Panc1 (cell line): ENCODE data around the gene PCDHGA1. TPM values are rescaled to one million over a fixed set of nuclear protein-coding genes. Genes with fewer than 3 reads are reported as not detected.

ENCODE experiments used
- ATAC-seq: fragments of 200-7000 bp; cut with Tn5 transposase; 2 replicates; pipeline ENCODE4 v1.9.1; 2020; ENCODE audit warnings: mild to moderate bottlenecking, moderate library complexity
- BruUV-seq: library from RNA; stranded (reverse); fragments of 400-500 nt; replicated peaks from 2 replicates; lab custom pipeline; 2021; lab: Mats Ljungman, UMichigan
- CTCF ChIA-PET: fragments of 300-600 bp; sonication (Branson Sonifier 250); formaldehyde crosslinking; loops from one replicate; lab custom pipeline; 2022; ENCODE audit warnings: antibody characterized with exemption; lab: Charles Lee
- POLR2A ChIA-PET: fragments of 300-600 bp; sonication (Branson Sonifier 250); formaldehyde crosslinking; loops from one replicate; lab custom pipeline; 2022; ENCODE audit warnings: antibody characterized with exemption; lab: Charles Lee
- DNase-seq: peaks from one replicate; pipeline ENCODE4 v3.0.0-alpha.2; 2010; ENCODE audit warnings: low read depth, low spot score
- H3K27ac ChIP-seq: 2 replicates; pipeline ENCODE4 v1.5.1; 2011; ENCODE audit warnings: mild to moderate bottlenecking, low read length, inconsistent platforms
- H3K27me3 ChIP-seq: fragments of 200-500 bp; sonication (Bioruptor generic); 2 replicates; pipeline ENCODE4 v1.6.0; 2014; ENCODE audit warnings: low read length, inconsistent platforms; ENCODE audit not compliant: control insufficient read depth, insufficient read depth
- H3K36me3 ChIP-seq: fragments of 200-500 bp; sonication (Bioruptor generic); 2 replicates; pipeline ENCODE4 v1.5.1; 2014; ENCODE audit warnings: inconsistent platforms, mild to moderate bottlenecking, low read length, moderate library complexity; ENCODE audit not compliant: control insufficient read depth, insufficient read depth
- H3K4me1 ChIP-seq: 2 replicates; pipeline ENCODE4 v1.5.1; 2011; ENCODE audit warnings: inconsistent platforms, mild to moderate bottlenecking, low read length, moderate library complexity; ENCODE audit not compliant: control insufficient read depth, insufficient read depth
- H3K4me3 ChIP-seq, 2 experiments: 2 replicates each; pipeline ENCODE4 v1.5.1; 2011 to 2012; ENCODE audit warnings: low read depth in 2 of 2, low read length in 2 of 2, mild to moderate bottlenecking in 2 of 2, inconsistent platforms in 1 of 2, moderate library complexity in 1 of 2
- H3K9me3 ChIP-seq: fragments of 200-500 bp; sonication (Bioruptor generic); 2 replicates; pipeline ENCODE4 v1.5.1; 2014; ENCODE audit warnings: low read depth, mild to moderate bottlenecking, inconsistent platforms, low read length, moderate library complexity; ENCODE audit not compliant: control insufficient read depth, insufficient read depth
- CTCF ChIP-seq: fragments of 450-650 bp; IDR thresholded peaks from 2 replicates; pipeline ENCODE4 v1.5.1; 2017; ENCODE audit warnings: mild to moderate bottlenecking
- POLR2AphosphoS5 ChIP-seq: IDR thresholded peaks from 2 replicates; pipeline ENCODE4 v1.6.1; 2012; ENCODE audit warnings: mild to moderate bottlenecking, low read depth, low read length, moderate library complexity
- SIN3A ChIP-seq: IDR thresholded peaks from 2 replicates; pipeline ENCODE4 v1.6.1; 2012; ENCODE audit warnings: low read depth, mild to moderate bottlenecking, low read length, moderate library complexity, borderline replicate concordance; ENCODE audit not compliant: insufficient read depth
- TCF7L2 ChIP-seq: IDR thresholded peaks from 2 replicates; pipeline ENCODE4 v1.6.1; 2011; ENCODE audit warnings: mild to moderate bottlenecking, low read depth, low read length, inconsistent platforms
- in situ Hi-C: cut with HindIII; loops from 2 replicates; pipeline ENCODE4 v1.10.0; 2016; ENCODE audit warnings: low sequenced_read_pairs, low pct_unique_long_range_greater_than_20kb
- intact Hi-C: fragments of 100-400 bp; cut with micrococcal nuclease; formaldehyde crosslinking; loops from one replicate; pipeline ENCODE4 v1.10.0; 2022; ENCODE audit not compliant: unreplicated experiment
- total RNA-seq: library from RNA; stranded (reverse); gene quantifications from one replicate; pipeline ENCODE4 v1.2.1, GENCODE V29; 2021; ENCODE audit not compliant: unreplicated experiment
- TF ChIP-seq, protein P1 (sequence below), 2 experiments: IDR thresholded peaks; 2 replicates each; pipeline ENCODE4 v1.6.1; 2011 to 2012; ENCODE audit warnings: low read depth in 2 of 2, control low read depth in 1 of 2, low read length in 1 of 2, mild to moderate bottlenecking in 1 of 2, moderate library complexity in 1 of 2; ENCODE audit not compliant: insufficient read depth in 1 of 2

PCDHGA1 gene
- total RNA-seq, 1 experiment from 2014 or later, result 0.92 TPM

DNA sequence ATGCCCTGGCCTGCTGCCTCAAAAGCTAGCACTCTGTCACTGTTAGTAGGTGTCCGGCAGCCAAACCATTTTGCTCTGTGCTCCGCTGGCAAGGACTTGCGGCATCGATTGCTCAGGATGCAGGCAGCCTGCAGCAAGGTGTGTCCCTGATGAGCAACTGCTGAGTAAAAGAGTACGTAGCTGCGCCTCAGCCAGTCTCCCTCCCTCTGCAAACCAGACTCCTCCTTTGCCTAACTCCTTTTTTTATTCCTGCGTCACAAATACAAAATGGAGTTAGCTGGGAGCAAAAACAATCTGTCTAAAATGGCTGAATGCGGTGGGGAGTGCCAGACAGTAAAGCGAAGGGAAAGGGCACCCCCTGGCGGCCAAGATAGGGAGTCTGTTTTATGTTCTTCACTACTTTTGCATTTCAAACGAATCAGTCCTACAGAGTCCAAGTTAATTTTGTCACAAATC, 227.4 kb downstream of the PCDHGA1 start:
- TF ChIP-seq, protein P1, sequence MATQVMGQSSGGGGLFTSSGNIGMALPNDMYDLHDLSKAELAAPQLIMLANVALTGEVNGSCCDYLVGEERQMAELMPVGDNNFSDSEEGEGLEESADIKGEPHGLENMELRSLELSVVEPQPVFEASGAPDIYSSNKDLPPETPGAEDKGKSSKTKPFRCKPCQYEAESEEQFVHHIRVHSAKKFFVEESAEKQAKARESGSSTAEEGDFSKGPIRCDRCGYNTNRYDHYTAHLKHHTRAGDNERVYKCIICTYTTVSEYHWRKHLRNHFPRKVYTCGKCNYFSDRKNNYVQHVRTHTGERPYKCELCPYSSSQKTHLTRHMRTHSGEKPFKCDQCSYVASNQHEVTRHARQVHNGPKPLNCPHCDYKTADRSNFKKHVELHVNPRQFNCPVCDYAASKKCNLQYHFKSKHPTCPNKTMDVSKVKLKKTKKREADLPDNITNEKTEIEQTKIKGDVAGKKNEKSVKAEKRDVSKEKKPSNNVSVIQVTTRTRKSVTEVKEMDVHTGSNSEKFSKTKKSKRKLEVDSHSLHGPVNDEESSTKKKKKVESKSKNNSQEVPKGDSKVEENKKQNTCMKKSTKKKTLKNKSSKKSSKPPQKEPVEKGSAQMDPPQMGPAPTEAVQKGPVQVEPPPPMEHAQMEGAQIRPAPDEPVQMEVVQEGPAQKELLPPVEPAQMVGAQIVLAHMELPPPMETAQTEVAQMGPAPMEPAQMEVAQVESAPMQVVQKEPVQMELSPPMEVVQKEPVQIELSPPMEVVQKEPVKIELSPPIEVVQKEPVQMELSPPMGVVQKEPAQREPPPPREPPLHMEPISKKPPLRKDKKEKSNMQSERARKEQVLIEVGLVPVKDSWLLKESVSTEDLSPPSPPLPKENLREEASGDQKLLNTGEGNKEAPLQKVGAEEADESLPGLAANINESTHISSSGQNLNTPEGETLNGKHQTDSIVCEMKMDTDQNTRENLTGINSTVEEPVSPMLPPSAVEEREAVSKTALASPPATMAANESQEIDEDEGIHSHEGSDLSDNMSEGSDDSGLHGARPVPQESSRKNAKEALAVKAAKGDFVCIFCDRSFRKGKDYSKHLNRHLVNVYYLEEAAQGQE (IDR thresholded peaks at IDR 0.05; ENCODE audit: insufficient read depth in 1 of 2, low read depth in 2 of 2, low read length in 1 of 2), result no peak
- peak; percentile 92 for TF ChIP-seq CTCF
- Histone ChIP-seq H3K4me1 (peaks cover 17% of the 10 kb centered on the region), H3K4me3 (peak overlapping the region; percentile 26 to 54), H3K9me3 (no peaks in the 10 kb centered on the region), H3K27me3 (no peaks in the 10 kb centered on the region), H3K27ac (peak overlapping the region; percentile 84), H3K36me3 (peaks cover 11% of the 10 kb centered on the region)
- intact Hi-C loops, result loop anchor here (2.0 to 5.0 kb wide), 2 partner anchors 145 to 350 kb away; partner anchors contain the start of genes PCDHB12 and PCDHGA10
- in situ Hi-C loops, result no loop called here
- DNase-seq (peak; percentile 82), ATAC-seq (peak; percentile 92)
- ChIA-PET CTCF (interaction anchor here (0.6 to 1.7 kb wide), 8 partner anchors 24 to 353 kb away, joined by 3 to 12 read pairs (median 6); partner anchors contain the start of genes PCDHB14, PCDHGA10, PCDHGA11 and PCDHGB7), POLR2A (interaction anchor here (0.6 to 0.7 kb wide), 2 partner anchors 24 to 334 kb away, joined by 3 to 15 read pairs; no protein-coding TSS in a partner anchor)
- no TSS peak for BruUV-seq

DNA sequence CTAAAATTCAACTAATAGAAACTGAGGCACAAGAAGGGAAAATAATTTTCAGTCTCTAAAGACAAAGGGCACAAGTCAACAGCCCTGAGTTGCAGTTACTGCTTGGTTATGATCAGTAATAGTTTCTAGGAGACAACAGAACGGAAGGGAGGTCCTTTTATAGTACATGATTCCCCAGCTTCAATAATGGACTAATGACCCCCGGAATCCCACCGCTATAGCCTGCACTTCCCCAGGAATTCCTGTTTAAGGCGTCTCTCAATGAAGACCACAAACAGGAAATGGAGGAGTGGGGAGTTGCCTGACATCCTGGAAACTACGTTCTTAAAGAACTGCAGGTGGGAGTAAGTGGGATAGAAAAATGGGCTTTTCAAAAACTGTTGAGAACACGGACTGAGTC, 227.8 kb downstream of the PCDHGA1 start:
- in situ Hi-C loops, result no loop called here

More for the DNA sequence above, 227.8 kb downstream of the PCDHGA1 start:
- ATAC-seq (peak; percentile 13; the same call in 1 of the 2 replicates), DNase-seq (no peak)
- no TSS peak for BruUV-seq
- peaks cover 11% of the 10 kb centered on the region for H3K36me3 ChIP-seq
- peak overlapping the region in 1 of 2 experiments; percentile 54; a peak in 1 of 4 replicates for H3K4me3 ChIP-seq
- no peaks in the 10 kb centered on the region for H3K27me3 ChIP-seq
- peak overlapping the region; percentile 84 for H3K27ac ChIP-seq
- no peaks in the 10 kb centered on the region for H3K9me3 ChIP-seq
- ChIA-PET POLR2A (interaction anchor here (0.7 kb wide), 1 partner anchor 335 kb away, joined by 3 read pairs; no protein-coding TSS in a partner anchor), CTCF (interaction anchor here (0.6 to 1.7 kb wide), 7 partner anchors 24 to 353 kb away, joined by 3 to 12 read pairs (median 6); partner anchors contain the start of genes PCDHB14, PCDHGA10, PCDHGA11 and PCDHGB7)
- peaks cover 17% of the 10 kb centered on the region for H3K4me1 ChIP-seq
- no peak for TF ChIP-seq TCF7L2
- TF ChIP-seq POLR2AphosphoS5, result no peak
- no peak for TF ChIP-seq SIN3A
- TF ChIP-seq CTCF, result peak; percentile 63
- TF ChIP-seq, protein P1 (IDR thresholded peaks at IDR 0.05; ENCODE audit: insufficient read depth in 1 of 2, low read depth in 2 of 2, low read length in 1 of 2), result no peak
- intact Hi-C loops, result loop anchor here (2.0 to 5.0 kb wide), 2 partner anchors 145 to 351 kb away; partner anchors contain the start of genes PCDHB12 and PCDHGA10
